GM21367 (cell line): ENCODE results near the gene C3orf20.
A peak's percentile ranks its signal among the peaks of the same experiment; 100 is the strongest.
"Not testable (repeated sequence)": the region's sequence is repeated elsewhere in the genome, so short reads cannot be mapped to it uniquely, and the experiment has no call there.

ENCODE experiments used
- ATAC-seq: cut with Tn5 transposase; IDR thresholded peaks from one replicate; pipeline ENCODE4 v1.9.1; 2021; ENCODE audit not compliant: unreplicated experiment

The C3orf20 gene

GRCh38 chr3:14649466-14649865, 25.5 kb upstream of the C3orf20 start:
- no peak for ATAC-seq

- ATAC-seq: no peak
Measured at GRCh38 chr3:14650193-14650592, 24.7 kb upstream of the C3orf20 start.

GRCh38 chr3:14651440-14652251, 23.3 kb upstream of the C3orf20 start, which contains the start of gene CCDC174:
Gene CCDC174 (plus strand): TSS chr3:14651762. CDS start chr3:14651837, 75 bp downstream.
- peak; percentile 96 for ATAC-seq

GRCh38 chr3:14652360-14652907, 22.5 kb upstream of the C3orf20 start:
- ATAC-seq: not testable (repeated sequence)

GRCh38 chr3:14657579-14657978, 17.4 kb upstream of the C3orf20 start:
- ATAC-seq: no peak

GRCh38 chr3:14658978-14659377, 16.0 kb upstream of the C3orf20 start:
- ATAC-seq: no peak

- no peak for ATAC-seq
Measured at GRCh38 chr3:14660942-14661341, 14.0 kb upstream of the C3orf20 start.

GRCh38 chr3:14663396-14664135, 11.4 kb upstream of the C3orf20 start:
- no peak for ATAC-seq

- no peak for ATAC-seq
Measured at GRCh38 chr3:14664170-14664569, 10.8 kb upstream of the C3orf20 start.

- ATAC-seq: no peak
Measured at GRCh38 chr3:14672588-14672987, 2.4 kb upstream of the C3orf20 start.

GRCh38 chr3:14676881-14677280, 1.9 kb downstream of the C3orf20 start:
- ATAC-seq: no peak

GRCh38 chr3:14678015-14678503, 3.1 kb downstream of the C3orf20 start:
- no peak for ATAC-seq

- ATAC-seq: no peak
Measured at GRCh38 chr3:14680115-14680514, 5.2 kb downstream of the C3orf20 start.

- ATAC-seq: no peak
Measured at GRCh38 chr3:14680716-14681115, 5.8 kb downstream of the C3orf20 start.

GRCh38 chr3:14684447-14684846, 9.5 kb downstream of the C3orf20 start:
- ATAC-seq: no peak

- no peak for ATAC-seq
Measured at GRCh38 chr3:14685179-14685578, 10.2 kb downstream of the C3orf20 start.

- no peak for ATAC-seq
Measured at GRCh38 chr3:14687360-14687759, 12.4 kb downstream of the C3orf20 start.

GRCh38 chr3:14688525-14688924, 13.6 kb downstream of the C3orf20 start:
- peak; percentile 41 for ATAC-seq

- ATAC-seq: no peak
Measured at GRCh38 chr3:14689247-14689980, 14.5 kb downstream of the C3orf20 start.

GRCh38 chr3:14691239-14691638, 16.3 kb downstream of the C3orf20 start:
- ATAC-seq: peak; percentile 32

GRCh38 chr3:14691719-14692118, 16.8 kb downstream of the C3orf20 start:
- ATAC-seq: no peak
